VCaP (cell line): ENCODE data around the gene ATP6V1C2.

Source experiments
- H3K27ac ChIP-seq: fragments of 450-650 bp; 2 replicates; pipeline ENCODE4 v1.5.1; 2017
- TF ChIP-seq, protein P1 (sequence below): fragments of 450-650 bp; conservative IDR thresholded peaks from 2 replicates; pipeline ENCODE4 v1.5.1; 2017; ENCODE audit warnings: mild to moderate bottlenecking, moderate library complexity

ATP6V1C2 gene

GRCh38 chr2:10753876-10754275 lies 32.4 kb downstream of the ATP6V1C2 start:
- TF ChIP-seq, protein P1, sequence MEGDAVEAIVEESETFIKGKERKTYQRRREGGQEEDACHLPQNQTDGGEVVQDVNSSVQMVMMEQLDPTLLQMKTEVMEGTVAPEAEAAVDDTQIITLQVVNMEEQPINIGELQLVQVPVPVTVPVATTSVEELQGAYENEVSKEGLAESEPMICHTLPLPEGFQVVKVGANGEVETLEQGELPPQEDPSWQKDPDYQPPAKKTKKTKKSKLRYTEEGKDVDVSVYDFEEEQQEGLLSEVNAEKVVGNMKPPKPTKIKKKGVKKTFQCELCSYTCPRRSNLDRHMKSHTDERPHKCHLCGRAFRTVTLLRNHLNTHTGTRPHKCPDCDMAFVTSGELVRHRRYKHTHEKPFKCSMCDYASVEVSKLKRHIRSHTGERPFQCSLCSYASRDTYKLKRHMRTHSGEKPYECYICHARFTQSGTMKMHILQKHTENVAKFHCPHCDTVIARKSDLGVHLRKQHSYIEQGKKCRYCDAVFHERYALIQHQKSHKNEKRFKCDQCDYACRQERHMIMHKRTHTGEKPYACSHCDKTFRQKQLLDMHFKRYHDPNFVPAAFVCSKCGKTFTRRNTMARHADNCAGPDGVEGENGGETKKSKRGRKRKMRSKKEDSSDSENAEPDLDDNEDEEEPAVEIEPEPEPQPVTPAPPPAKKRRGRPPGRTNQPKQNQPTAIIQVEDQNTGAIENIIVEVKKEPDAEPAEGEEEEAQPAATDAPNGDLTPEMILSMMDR, result no peak
- no peak overlapping the region for H3K27ac ChIP-seq

- TF ChIP-seq, protein P1, result no peak
- H3K27ac ChIP-seq, result no peak overlapping the region
These were observed 34.2 kb downstream of the ATP6V1C2 start for GRCh38 chr2:10755621-10756020.

DNA sequence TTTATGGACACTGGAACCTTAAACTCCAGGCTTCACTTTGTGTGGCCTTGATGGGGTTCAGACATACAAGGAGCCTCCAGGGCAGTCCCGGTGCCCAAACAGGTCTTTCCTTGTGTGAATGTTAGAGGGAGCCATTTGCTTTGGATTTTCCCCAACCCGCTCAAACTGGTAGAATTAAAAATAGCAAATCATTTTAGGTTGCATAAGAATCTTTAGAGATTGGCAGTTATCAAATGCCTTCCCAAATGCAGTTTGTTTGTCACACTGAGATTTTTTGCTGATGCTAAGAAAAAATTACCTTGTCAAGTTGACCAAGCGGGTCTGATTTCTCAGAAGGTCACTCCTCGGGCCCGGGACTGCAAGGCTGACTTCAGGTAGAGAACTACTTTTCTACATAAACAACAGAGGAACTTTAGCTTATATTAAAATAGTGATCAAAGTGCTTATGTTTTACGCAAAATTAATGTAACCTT lies 36.4 kb downstream of the ATP6V1C2 start:
- H3K27ac ChIP-seq, result peak overlapping the region; percentile 61
- TF ChIP-seq, protein P1, result no peak

GRCh38 chr2:10759151-10759714 lies 37.8 kb downstream of the ATP6V1C2 start:
- TF ChIP-seq, protein P1, result no peak
- H3K27ac ChIP-seq, result no peak overlapping the region

- H3K27ac ChIP-seq, result no peak overlapping the region
- TF ChIP-seq, protein P1, result no peak
These were observed 39.5 kb downstream of the ATP6V1C2 start for GRCh38 chr2:10760794-10761504.

GRCh38 chr2:10761591-10761990 lies 40.2 kb downstream of the ATP6V1C2 start:
- TF ChIP-seq, protein P1, result no peak
- H3K27ac ChIP-seq, result no peak overlapping the region

DNA sequence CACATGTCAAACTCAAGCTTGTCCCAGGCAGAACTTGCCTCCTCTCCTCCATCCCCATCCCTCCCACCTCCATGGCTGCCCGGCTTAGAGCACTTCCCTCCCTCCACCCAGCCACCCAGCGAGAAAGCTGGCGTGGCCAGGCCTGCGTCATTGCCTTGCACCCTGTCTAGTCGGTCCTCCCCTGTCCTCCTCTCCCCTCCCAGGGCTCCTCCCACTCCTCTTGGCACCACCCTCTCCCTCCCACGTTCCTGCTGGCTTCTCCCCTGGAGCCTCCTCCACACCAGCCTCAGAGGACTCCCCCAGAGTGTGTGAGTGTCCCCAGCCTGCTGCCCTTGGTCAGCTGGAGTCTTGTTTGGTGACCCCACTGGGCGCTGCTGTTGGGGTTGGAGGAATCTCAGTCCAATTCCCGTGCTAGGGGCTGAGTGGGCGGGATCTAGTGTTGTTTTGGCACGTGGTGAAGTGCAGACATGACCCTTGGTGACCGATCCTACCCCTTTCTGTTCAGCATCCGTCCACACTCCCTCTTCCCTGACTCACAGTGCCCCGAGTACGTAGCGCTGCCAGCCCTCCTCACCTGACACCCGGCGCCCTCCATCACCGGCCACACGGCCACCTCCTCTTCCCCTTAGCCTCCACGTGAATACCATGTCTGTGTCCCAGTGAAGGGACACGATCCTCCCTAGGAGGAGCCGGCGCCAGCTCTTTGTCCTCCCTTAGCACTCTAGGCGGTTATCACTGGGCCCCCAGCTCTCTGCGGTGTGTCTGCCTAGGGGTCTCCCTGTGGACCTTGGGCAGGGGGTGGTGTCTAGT lies 41.4 kb downstream of the ATP6V1C2 start:
- TF ChIP-seq, protein P1, result no peak
- H3K27ac ChIP-seq, result no peak overlapping the region
